NCI-H146 treated with DMSO at 0.1 percent for 48 hours (cell line): ENCODE results near the gene MYO15A.

Source experiments
- DNase-seq: peaks from one replicate; lab custom pipeline; 2025; ENCODE audit not compliant: unreplicated experiment; lab: John Stamatoyannopoulos, UW

MYO15A gene

GRCh38 chr17:18184143-18185031 is 75.8 kb downstream of the MYO15A start:
- no peak for DNase-seq

- DNase-seq: no peak
These were observed 76.8 kb downstream of the MYO15A start for GRCh38 chr17:18185391-18185790.

GRCh38 chr17:18185832-18186626 is 77.5 kb downstream of the MYO15A start:
- no peak for DNase-seq

- DNase-seq: no peak
These were observed 78.0 kb downstream of the MYO15A start for GRCh38 chr17:18186627-18186982.

- no peak for DNase-seq
These were observed 78.7 kb downstream of the MYO15A start for GRCh38 chr17:18187226-18187625.

- no peak for DNase-seq
These were observed 79.5 kb downstream of the MYO15A start for GRCh38 chr17:18187821-18188761.

GRCh38 chr17:18190628-18191235 is 82.2 kb downstream of the MYO15A start:
- no peak for DNase-seq

GRCh38 chr17:18191236-18191667 is 82.7 kb downstream of the MYO15A start:
- DNase-seq: no peak

- DNase-seq: no peak
These were observed 83.4 kb downstream of the MYO15A start for GRCh38 chr17:18191967-18192366.

GRCh38 chr17:18194394-18194793 is 85.8 kb downstream of the MYO15A start:
- no peak for DNase-seq

- DNase-seq: no peak
These were observed 86.2 kb downstream of the MYO15A start for GRCh38 chr17:18194804-18195203.

- DNase-seq: no peak
These were observed 86.7 kb downstream of the MYO15A start for GRCh38 chr17:18195246-18195645.

- no peak for DNase-seq
These were observed 89.1 kb downstream of the MYO15A start for GRCh38 chr17:18197535-18198194.

- DNase-seq: no peak
These were observed 90.0 kb downstream of the MYO15A start for GRCh38 chr17:18198530-18198929.

GRCh38 chr17:18201108-18201507 is 92.6 kb downstream of the MYO15A start:
- DNase-seq: no peak

GRCh38 chr17:18203308-18203707 is 94.8 kb downstream of the MYO15A start:
- DNase-seq: no peak

GRCh38 chr17:18205861-18206260 is 97.3 kb downstream of the MYO15A start:
- DNase-seq: no peak

GRCh38 chr17:18206962-18207361 is 98.4 kb downstream of the MYO15A start:
- DNase-seq: no peak

GRCh38 chr17:18208092-18208491 is 99.5 kb downstream of the MYO15A start:
- DNase-seq: no peak

- DNase-seq: no peak
These were observed 105.2 kb downstream of the MYO15A start for GRCh38 chr17:18213666-18214270.
